Sigmoid colon (tissue), 4 donors: ENCODE measurements around the gene VCY1B.
"Not testable (repeated sequence)": the region's sequence is repeated elsewhere in the genome, so short reads cannot be mapped to it uniquely, and the experiment has no call there.

Experiments
- EP300 ChIP-seq, 4 donors: sonication (generic); formaldehyde crosslinking; IDR thresholded peaks; one replicate each; pipeline ENCODE4 v1.6.1; 2017; ENCODE audit warnings: antibody characterized with exemption in 4 of 4
- POLR2AphosphoS5 ChIP-seq, 4 donors: sonication (generic); formaldehyde crosslinking; IDR thresholded peaks; one replicate each; pipeline ENCODE4 v1.6.1; 2017; ENCODE audit warnings: antibody characterized with exemption in 4 of 4
- TF ChIP-seq, protein P1 (sequence below), 4 experiments: fragments of 450-650 bp in 3 of 4; fragments of 200-600 bp in 1 of 4; IDR thresholded peaks; one replicate each; pipeline ENCODE4 v1.5.1; 2016 to 2019; ENCODE audit warnings: antibody characterized with exemption in 4 of 4, mild to moderate bottlenecking in 3 of 4, moderate library complexity in 2 of 4

DNA sequence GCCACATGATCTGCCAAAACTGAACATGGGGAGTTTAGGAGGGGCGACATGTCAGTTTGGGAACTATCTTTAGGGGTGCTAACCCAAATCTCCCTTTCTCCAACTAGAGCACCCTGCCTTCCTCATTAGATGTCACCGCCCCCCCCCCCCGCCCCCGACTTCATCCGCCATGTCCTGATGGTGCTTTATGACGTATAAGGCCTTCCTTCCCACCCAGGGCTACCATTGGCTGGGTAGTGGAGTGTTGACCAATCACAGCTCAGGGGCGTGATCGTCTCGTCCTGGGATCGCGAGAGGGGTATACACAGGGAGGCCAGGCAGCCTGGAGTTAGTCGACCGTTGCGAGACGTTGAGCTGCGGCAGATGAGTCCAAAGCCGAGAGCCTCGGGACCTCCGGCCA, at the start of gene VCY1B:
- TF ChIP-seq, protein P1, sequence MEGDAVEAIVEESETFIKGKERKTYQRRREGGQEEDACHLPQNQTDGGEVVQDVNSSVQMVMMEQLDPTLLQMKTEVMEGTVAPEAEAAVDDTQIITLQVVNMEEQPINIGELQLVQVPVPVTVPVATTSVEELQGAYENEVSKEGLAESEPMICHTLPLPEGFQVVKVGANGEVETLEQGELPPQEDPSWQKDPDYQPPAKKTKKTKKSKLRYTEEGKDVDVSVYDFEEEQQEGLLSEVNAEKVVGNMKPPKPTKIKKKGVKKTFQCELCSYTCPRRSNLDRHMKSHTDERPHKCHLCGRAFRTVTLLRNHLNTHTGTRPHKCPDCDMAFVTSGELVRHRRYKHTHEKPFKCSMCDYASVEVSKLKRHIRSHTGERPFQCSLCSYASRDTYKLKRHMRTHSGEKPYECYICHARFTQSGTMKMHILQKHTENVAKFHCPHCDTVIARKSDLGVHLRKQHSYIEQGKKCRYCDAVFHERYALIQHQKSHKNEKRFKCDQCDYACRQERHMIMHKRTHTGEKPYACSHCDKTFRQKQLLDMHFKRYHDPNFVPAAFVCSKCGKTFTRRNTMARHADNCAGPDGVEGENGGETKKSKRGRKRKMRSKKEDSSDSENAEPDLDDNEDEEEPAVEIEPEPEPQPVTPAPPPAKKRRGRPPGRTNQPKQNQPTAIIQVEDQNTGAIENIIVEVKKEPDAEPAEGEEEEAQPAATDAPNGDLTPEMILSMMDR (IDR thresholded peaks at IDR 0.05), result not testable (repeated sequence)
- not testable (repeated sequence) for TF ChIP-seq EP300, POLR2AphosphoS5 (IDR thresholded peaks at IDR 0.05)
